Ureter (tissue), 1 donor: ENCODE measurements around the gene LRP4. TPM values are rescaled to one million over a fixed set of nuclear protein-coding genes. Genes with fewer than 3 reads are reported as not detected.

Experiments
- DNase-seq: peaks from one replicate; pipeline ENCODE4 v3.0.0-alpha.2; 2020; ENCODE audit warnings: low spot score
- total RNA-seq: library from RNA; stranded (reverse); gene quantifications from one replicate; pipeline ENCODE4 v1.2.4, GENCODE V29; 2023
- donor health status: DM: yes; HTN: yes; CAD: no.

Gene LRP4
- total RNA-seq, 1 donor from 2014 or later: 8.6 TPM

DNA sequence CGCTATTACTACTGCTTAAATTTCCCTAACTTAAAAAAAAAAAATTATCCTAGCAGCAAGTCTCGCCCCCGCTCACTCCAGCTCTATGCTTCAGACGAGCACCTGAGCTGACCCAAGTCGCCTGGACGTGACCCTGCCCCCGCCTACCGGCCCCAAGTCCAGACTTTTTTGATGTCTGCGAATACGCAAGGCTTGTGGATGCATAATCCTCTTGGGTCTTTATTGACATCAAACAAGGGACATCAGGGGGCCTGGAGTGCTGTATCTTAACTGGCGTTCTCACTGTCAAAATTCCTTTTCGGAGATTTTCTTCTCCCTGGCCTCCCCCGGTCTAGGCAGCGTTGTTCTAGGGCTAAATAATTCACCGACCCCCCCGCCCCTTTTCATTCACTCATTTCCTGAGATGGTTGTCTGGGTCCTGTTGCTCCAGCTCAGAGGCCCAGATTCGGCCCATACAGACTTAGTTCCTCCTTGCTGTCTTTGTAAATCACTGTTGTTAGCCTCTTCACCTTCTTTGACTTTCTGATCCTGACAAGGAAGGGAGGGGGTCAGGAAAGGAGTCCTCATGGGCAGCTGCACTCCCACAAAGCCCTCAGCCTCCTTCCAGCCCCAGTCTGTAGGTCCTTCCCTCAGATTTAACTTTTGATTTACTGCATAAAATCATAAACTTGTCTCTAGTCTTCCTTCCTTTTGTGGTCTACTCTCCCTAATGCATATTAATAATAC is 601 bp upstream of the LRP4 start:
- DNase-seq: no peak

DNA sequence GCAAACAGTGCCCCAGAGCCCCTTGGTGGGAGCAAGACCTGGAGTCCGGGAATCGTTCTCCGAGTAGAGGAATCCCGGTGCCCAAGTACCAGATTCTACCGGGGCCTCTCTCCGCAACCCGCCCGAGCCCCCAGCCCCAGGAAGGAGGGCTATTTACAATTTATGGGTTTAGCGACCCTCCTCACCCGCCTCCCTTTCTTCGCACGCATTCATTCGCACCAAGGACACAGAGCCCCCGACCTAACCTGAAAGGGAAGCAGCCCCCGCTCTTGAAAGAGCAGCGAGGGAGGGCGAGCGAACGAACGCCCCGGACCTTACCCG is 628 bp downstream of the LRP4 start:
- no peak for DNase-seq

- DNase-seq: no peak
These were observed 1.1 kb downstream of the LRP4 start for GRCh38 chr11:46917109-46917761.

GRCh38 chr11:46916286-46917108 is 1.9 kb downstream of the LRP4 start:
- peak; percentile 72 for DNase-seq

- no peak for DNase-seq
These were observed 3.4 kb downstream of the LRP4 start for GRCh38 chr11:46914910-46915309.

DNA sequence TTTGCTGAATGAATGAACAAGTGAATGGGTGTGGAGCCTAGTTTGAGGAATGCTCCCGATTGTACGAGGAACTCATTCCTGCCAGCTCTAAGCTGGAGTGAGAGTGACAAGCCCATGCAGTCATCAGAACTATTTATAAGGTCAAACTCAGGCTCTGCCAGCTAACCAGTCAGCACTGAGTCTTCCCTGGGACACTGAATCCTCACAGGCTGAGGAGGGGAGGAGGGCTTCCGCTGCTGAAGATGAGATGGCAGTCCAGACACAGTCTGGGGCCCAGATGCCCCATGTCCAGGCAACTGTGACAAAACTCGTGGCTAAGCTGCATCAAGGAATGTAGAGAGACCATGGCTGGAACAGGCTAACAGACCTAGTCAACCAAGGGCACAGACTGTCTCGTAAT is 4.0 kb downstream of the LRP4 start:
- no peak for DNase-seq

DNA sequence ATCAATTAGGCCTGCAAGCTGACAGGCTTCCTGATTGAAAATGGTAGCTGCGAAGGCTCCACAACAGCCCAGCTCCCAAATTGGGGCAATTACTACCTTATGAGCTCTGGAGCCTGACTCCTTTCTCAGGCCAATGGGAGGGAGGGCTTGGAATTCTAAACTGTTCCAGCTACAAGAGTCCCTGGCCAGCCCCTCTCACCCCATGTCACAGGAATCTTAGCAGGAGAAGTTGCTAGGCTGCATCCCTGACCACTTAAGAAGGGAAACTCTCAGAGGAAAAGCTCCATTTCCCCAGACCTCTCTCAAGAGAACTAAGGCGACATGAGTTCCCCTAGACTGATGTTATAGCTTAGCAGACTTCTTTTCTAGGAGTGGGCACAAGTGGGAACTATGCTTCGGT is 4.9 kb downstream of the LRP4 start:
- no peak for DNase-seq

- no peak for DNase-seq
These were observed 5.7 kb downstream of the LRP4 start for GRCh38 chr11:46912526-46913150.

DNA sequence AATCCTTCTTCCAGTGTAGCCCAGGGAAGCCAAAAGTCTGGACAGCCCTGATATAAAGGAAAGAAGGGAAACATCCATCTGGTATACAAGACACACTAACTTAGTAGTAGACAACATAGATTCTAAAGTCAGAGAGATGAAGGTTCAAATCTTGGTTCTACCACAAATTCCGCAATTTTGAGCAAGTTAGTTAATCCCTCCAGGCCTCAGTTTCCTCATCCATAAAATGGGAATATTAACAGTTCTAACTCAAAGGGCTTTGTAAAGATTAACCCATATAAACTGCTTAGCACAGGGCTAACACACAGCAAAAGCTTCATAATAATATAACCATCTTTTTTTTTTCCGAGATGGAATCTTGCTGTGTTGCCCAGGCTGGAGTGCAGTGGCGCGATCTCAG is 10.7 kb downstream of the LRP4 start:
- DNase-seq: no peak

DNA sequence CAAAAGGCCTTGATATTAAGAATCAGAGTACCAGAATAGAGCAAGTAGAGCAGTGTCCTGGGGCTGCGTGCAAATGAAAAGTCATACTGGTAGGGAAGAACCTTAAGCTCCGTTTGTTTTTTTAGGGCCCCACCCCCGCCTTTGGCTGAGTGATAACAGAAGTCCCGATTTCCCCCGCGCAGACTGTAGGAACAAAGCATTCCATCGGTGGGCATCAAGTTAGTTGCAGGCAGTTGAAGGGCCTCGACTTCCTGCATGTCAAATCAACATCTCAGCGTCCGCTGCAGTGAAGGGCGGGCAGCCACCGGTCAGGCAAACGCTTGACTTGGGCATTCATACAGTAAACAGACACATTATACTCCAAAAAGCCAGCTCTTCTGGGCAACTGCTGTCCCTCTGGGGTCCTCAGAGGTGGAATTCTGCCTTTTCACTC is 11.7 kb downstream of the LRP4 start:
- DNase-seq: no peak

- no peak for DNase-seq
These were observed 12.5 kb downstream of the LRP4 start for GRCh38 chr11:46905806-46906205.

- DNase-seq: no peak
These were observed 14.5 kb downstream of the LRP4 start for GRCh38 chr11:46903846-46904245.

DNA sequence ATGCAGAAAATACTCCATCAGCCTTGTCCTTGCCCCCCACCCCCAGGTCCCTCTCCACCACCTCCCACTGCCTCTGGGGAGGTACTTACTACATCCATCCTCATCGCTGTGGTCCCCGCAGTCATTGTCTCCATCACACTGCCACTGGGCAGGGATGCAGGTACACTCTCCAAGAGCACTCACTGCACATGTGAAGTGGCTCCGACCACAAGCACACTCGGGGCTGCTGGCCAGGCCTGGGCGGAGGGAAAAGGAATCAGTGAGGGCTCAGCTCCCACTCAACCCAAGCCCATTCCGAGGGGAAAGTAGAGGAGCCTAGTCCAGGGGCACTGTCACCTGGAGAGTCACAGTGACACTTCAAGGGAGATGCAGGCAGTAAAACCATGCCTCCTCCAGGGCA is 15.7 kb downstream of the LRP4 start:
- no peak for DNase-seq

DNA sequence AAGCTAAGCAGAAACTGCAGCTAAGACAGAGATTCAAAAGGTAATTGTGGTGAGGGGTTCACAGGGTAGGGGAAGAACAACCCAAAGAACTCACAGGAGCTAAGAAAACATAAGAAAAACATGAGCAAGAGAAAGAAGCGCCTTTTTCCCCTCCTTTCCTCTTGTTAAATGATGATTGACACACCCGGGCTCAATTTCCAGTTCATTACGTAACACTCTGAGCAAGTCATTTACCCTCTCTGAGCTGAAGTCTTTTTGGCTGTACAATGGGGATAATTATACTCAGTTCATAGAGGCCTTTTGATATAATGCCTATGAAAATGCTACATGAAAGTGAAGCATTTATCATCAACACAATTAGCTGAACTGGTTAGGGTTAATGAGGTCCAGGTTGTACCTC is 17.2 kb downstream of the LRP4 start:
- DNase-seq: no peak

- DNase-seq: no peak
These were observed 18.1 kb downstream of the LRP4 start for GRCh38 chr11:46900091-46900746.

GRCh38 chr11:46899501-46900025 is 18.8 kb downstream of the LRP4 start:
- DNase-seq: no peak

GRCh38 chr11:46898396-46899095 is 19.8 kb downstream of the LRP4 start:
- peak; percentile 65 for DNase-seq

DNA sequence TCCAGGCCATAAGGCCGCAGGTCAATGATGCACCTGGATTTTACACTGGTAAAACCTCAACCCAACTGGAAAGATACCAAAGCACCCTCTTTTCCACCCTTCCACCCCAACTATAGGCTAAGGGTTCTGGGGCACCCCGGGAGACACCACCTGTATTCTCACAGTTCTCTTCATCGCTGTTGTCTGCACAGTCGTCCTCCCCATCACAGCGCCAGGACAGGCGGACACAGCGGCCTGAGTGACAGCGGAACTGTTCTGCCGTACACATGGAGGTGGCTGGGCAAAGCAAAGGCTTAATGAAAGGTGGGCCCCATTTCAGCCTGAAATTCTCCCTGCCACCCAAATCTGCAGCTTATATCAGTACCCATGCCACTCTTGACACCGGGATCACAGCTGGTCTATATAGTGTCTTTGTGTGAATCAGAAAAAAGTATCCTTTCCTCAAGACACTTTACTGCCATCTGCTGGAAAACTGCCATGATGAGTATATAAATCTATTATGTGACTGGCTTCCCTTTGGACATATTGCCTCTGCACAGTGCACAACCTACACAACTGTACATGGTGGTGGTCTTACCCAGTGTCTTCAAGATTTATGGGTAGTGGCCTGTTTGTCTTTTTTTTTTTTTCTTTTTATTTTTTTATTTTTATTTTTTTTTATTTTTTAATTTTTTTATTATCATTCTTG is 21.5 kb downstream of the LRP4 start:
- no peak for DNase-seq

DNA sequence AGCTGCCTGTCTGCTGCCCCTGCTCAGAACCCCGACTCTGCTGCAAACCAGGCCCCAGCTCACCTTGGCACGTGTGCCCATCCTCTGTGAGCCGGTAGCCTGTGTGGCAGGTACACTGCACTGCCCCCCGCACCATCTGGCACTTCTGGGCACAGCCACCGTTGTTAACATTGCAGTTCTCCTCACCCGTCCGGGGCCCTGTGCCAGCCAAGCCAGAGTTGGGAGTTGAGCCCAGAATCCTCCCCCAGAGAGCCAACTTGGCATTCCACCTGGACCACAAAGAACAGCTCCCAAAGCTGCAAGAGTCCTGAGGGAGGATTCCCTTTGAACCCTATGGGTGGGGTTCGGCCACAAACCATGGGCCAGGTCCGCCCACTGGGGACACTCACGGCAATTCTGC is 22.5 kb downstream of the LRP4 start:
- peak; percentile 55 for DNase-seq

GRCh38 chr11:46894961-46895360 is 23.4 kb downstream of the LRP4 start:
- DNase-seq: no peak
